ENCODE data around the gene HADHB. TPM values are rescaled to one million over a fixed set of nuclear protein-coding genes. Genes with fewer than 3 reads are reported as not detected.

Gene HADHB
- total and polyA plus RNA-seq, 10 of the 15 experiments (the other 5 are each of a cell fraction or from before 2014, with no cell fraction given) = 53.7 to 145 (median 85.5) TPM

DNA sequence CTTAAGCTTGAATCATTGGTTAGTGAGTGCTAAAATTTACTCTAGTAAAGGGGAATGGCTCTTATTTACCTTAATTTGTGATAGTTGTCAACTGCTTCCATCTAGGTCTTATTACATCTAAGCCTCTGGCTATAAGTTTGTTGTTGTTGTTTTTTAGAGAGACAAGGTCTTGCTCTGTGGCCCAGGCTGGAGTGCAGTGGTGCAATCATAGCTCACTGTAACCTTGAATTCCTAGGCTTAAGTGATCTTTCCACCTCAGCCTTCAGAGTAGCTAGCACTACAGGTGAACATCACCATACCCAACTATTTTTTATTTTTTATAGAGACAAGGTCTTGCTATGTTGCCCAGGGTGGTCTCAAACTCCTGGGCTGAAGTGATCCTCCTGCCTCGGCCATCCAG lies 6.9 kb upstream of the HADHB start:
- SMC1A ChIA-PET (ENCODE audit: uncharacterized antibody, unreplicated experiment) = interaction anchor here (0.9 to 1.3 kb wide), 3 partner anchors 37 to 92 kb away, joined by 3 to 4 read pairs (median 3); no protein-coding TSS in a partner anchor
- no peak overlapping the region for H3K4me2 ChIP-seq (ENCODE audit: control insufficient read depth, insufficient read depth)
- ATAC-seq (no peak), DNase-seq (ENCODE audit: low read depth, low spot score) (no peak), FAIRE-seq (no peak)
- no peak overlapping the region for H3K4me3 ChIP-seq
- CTCF ChIA-PET = interaction anchor here (1.2 to 1.6 kb wide), 3 partner anchors 24 to 93 kb away, joined by 3 to 5 read pairs (median 3); no protein-coding TSS in a partner anchor
- intact Hi-C loops (cut with micrococcal nuclease; ENCODE audit: unreplicated experiment) = no loop called here
- WGBS (ENCODE audit: insufficient coverage, insufficient replicate concordance, low lambda C conversion rate, missing lambda C conversion rate) = 95% methylated on average over 1 of the region's 1 CpG
- H3K27ac ChIP-seq (ENCODE audit: control insufficient read depth, insufficient read depth) = no peak overlapping the region
- H3K79me2 ChIP-seq (ENCODE audit: control insufficient read depth, insufficient read depth, low read length) = peaks cover 36% of the 10 kb centered on the region
- peaks cover 4 to 28% of the 10 kb centered on the region in 2 experiments for H3K36me3 ChIP-seq (ENCODE audit: control insufficient read depth in 2 of 2, insufficient read depth in 2 of 2, low read length in 1 of 2)
- no peak for TF ChIP-seq E2F4 (IDR thresholded peaks at IDR 0.05; ENCODE audit: low read depth, low read length)
- no peak for TF ChIP-seq ZNF384 (IDR thresholded peaks at IDR 0.05; ENCODE audit: borderline replicate concordance, low read depth, low read length)
- TF ChIP-seq, protein P1, sequence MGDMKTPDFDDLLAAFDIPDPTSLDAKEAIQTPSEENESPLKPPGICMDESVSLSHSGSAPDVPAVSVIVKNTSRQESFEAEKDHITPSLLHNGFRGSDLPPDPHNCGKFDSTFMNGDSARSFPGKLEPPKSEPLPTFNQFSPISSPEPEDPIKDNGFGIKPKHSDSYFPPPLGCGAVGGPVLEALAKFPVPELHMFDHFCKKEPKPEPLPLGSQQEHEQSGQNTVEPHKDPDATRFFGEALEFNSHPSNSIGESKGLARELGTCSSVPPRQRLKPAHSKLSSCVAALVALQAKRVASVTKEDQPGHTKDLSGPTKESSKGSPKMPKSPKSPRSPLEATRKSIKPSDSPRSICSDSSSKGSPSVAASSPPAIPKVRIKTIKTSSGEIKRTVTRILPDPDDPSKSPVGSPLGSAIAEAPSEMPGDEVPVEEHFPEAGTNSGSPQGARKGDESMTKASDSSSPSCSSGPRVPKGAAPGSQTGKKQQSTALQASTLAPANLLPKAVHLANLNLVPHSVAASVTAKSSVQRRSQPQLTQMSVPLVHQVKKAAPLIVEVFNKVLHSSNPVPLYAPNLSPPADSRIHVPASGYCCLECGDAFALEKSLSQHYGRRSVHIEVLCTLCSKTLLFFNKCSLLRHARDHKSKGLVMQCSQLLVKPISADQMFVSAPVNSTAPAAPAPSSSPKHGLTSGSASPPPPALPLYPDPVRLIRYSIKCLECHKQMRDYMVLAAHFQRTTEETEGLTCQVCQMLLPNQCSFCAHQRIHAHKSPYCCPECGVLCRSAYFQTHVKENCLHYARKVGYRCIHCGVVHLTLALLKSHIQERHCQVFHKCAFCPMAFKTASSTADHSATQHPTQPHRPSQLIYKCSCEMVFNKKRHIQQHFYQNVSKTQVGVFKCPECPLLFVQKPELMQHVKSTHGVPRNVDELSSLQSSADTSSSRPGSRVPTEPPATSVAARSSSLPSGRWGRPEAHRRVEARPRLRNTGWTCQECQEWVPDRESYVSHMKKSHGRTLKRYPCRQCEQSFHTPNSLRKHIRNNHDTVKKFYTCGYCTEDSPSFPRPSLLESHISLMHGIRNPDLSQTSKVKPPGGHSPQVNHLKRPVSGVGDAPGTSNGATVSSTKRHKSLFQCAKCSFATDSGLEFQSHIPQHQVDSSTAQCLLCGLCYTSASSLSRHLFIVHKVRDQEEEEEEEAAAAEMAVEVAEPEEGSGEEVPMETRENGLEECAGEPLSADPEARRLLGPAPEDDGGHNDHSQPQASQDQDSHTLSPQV (IDR thresholded peaks at IDR 0.05) = no peak
- TF ChIP-seq, protein P2, sequence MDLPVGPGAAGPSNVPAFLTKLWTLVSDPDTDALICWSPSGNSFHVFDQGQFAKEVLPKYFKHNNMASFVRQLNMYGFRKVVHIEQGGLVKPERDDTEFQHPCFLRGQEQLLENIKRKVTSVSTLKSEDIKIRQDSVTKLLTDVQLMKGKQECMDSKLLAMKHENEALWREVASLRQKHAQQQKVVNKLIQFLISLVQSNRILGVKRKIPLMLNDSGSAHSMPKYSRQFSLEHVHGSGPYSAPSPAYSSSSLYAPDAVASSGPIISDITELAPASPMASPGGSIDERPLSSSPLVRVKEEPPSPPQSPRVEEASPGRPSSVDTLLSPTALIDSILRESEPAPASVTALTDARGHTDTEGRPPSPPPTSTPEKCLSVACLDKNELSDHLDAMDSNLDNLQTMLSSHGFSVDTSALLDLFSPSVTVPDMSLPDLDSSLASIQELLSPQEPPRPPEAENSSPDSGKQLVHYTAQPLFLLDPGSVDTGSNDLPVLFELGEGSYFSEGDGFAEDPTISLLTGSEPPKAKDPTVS (IDR thresholded peaks at IDR 0.05; ENCODE audit: low read depth, low read length) = no peak
- TF ChIP-seq CHD2 (IDR thresholded peaks at IDR 0.05; ENCODE audit: borderline replicate concordance, low read depth, low read length) = no peak
- H3K9me3 ChIP-seq (replicated peaks; ENCODE audit: control insufficient read depth, insufficient read depth, low read length) = no peaks in the 10 kb centered on the region
- RAD21 ChIA-PET (ENCODE audit: unreplicated experiment) = interaction anchor here (0.7 to 1.3 kb wide), 2 partner anchors 9 to 111 kb away, joined by 3 read pairs; no protein-coding TSS in a partner anchor
- no peak overlapping the region for H3K9ac ChIP-seq (ENCODE audit: control insufficient read depth, insufficient read depth, low read length)
- POLR2A ChIA-PET = interaction anchor here (0.8 kb wide), 1 partner anchor 61 kb away, joined by 3 read pairs; no protein-coding TSS in a partner anchor
- no peaks in the 10 kb centered on the region for H4K20me1 ChIP-seq (ENCODE audit: control insufficient read depth, insufficient read depth)
- peaks cover 8% of the 10 kb centered on the region for H3K4me1 ChIP-seq (ENCODE audit: control insufficient read depth, insufficient read depth, low read length)
- H2AFZ ChIP-seq (ENCODE audit: control insufficient read depth, low read depth, low read length) = no peak overlapping the region
- no TSS peak for BruUV-seq (replicated peaks)
- H3K27me3 ChIP-seq (replicated peaks in 1 of 2; ENCODE audit: control insufficient read depth in 2 of 2, insufficient read depth in 2 of 2, low read length in 1 of 2) = no peaks in the 10 kb centered on the region
- in situ Hi-C loops (cut with MboI) = no loop called here
